NCI-H526 treated with DMSO at 0.1 percent for 48 hours (cell line): Measurements from ENCODE around the gene BABAM2.
"Not testable (repeated sequence)": the region's sequence is repeated elsewhere in the genome, so short reads cannot be mapped to it uniquely, and the experiment has no call there.

Experiments
- DNase-seq: peaks from one replicate; lab custom pipeline; 2025; lab: John Stamatoyannopoulos, UW

BABAM2 gene

DNA sequence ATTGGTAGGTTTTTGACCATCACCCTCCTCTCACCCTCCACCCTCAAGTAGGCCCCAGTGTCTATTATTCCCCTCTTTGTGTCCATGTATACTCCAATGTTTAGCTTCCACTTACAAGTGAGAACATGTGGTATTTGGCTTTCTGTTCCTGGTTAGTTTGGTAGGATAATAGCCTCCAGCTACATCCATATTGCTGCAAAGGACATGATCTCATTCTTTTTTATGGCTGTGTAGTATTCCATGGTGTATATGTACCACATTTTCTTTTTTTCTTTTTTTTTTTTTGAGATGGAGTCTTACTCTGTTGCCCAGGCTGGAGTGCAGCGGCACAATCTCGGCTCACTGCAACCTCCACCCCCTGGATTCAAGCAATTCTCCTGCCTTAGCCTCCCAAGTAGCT is 88.2 kb downstream of the BABAM2 start:
- not testable (repeated sequence) for DNase-seq

DNA sequence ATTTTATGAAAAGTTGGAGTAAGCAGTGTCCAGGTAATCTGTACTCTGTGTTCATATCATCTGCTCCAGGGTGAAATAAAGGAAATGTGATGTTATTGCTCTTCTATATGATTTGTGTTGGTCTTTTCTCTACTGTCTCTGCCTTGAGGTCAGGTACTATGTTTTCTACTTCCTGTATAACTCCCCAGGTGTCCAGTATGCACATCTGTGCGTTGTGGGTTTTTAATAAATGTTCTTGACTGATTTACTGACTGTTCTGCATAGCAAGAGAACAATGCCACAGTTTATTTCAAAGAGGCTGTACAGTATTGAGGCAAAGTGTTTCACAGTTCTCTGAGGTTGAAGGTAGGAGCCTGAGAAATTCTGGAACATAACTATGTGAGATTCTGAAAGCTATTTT is 89.7 kb downstream of the BABAM2 start:
- DNase-seq, result peak; percentile 2

DNA sequence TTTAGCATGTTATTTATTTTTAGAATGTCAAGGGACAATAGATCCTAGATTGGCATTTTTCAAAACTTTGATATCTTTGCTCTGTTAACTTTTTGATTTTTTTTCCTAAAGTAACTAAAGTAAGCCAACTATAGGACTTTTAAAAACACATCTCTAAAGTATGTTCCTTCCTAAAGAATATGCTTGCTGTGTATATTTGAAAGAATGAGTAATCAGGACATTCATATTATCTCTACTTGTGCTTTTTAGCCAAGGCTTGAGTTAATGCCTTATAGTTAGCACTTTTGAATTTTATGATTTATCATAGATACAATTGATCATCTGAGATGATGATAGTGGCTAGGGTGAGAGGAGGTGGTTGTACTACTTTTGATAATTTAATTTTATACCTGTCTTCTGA is 93.6 kb downstream of the BABAM2 start:
- DNase-seq, result no peak

DNA sequence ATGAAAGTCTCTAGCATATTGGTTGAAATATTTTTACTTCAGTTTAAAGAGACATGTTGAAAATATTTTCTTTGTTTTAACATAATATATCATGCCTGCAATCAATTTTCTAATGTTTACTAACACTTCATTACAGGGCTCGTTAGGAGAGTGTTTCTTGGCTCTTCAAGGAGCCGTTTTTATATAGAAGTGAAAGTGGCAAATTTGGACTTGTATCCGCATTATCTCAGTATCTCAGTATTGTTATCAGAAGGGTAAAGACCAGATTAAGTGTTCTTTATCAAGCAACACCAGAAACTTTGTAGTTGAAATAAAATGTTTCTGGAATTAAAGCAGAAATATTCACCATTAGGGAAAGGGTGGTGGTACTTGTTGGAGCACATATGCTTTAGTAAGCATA is 97.8 kb downstream of the BABAM2 start:
- no peak for DNase-seq

DNA sequence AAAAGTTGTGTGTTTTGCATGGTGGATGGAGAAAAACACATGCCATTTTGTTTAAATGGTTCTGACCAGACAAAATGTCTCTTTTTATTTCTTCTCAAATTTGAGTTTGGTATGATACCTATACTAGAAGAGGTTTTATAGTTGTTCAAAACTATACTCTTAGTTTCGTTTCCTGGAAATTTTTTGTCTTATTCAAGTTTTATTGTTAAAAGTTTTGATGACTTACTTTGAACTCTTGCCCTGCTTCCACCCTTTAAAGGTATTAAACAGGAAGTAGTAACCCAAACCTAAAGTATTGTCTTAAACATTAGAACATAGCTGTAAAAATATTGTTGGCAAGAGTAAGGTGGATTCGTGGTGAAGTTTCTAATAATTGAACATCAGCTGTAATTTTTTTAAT is 98.2 kb downstream of the BABAM2 start:
- no peak for DNase-seq

DNA sequence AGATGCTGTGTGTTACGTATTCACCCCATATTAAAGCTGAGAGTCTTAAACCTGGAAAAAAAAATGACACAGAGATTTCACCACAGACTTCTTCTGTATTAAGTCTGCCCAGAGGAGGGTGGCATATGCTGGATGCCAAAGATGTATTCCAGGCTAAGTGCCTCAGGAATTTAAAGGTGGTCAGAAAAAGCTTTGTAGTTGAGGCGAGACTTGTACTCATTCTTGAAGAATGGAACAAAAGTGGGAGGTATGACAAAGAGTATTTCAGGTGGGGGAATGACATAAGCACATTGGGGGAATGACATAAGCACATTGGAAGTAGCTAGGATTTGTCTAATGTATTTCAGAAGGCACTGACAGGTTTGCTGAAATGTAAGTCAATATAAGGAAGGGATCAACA is 98.6 kb downstream of the BABAM2 start:
- no peak for DNase-seq

DNA sequence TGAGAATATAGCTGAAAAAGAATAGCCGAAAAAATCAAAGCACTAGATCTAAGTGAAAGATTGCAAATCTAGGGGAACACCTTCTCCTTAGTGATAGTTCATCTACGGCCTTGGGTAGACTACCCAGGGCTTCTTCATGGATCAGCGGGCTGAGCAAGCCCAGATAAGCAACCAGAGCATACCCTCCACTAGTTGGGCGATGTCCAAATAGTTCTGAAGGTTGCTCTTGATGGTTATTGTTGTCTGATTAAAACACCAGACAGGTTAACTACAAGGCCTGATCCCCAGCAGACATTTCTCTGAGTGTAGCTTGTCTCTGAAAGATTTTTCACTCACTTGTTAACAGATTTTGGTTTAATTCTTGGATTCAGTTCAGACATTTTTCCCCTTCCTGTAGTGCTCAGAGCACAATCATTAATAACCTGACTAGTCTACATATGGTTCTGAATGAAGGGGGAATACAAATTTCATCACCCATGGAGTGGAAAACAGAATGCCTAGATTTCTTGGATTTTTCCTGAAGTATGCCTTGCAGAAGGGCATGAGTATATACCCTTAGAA is 99.6 kb downstream of the BABAM2 start:
- no peak for DNase-seq

DNA sequence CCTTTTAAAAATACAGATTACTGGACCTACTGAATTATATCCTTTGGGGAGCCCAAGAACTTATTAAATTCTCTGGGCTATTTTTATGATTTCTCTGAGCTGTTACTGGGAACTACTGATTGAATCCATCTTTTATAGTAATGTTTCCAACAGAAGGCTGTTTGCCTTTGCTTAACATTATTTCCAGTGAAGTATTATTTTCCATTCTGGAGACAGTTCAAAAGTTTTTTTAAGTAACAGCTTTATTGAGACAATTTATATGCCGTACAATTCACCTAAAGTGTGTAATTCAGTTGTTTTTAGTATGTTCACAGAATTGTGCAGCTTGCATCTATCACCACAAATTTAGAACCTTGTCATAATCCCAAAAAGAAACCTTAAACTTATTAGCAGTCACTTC is 100.6 kb downstream of the BABAM2 start:
- DNase-seq, result no peak

DNA sequence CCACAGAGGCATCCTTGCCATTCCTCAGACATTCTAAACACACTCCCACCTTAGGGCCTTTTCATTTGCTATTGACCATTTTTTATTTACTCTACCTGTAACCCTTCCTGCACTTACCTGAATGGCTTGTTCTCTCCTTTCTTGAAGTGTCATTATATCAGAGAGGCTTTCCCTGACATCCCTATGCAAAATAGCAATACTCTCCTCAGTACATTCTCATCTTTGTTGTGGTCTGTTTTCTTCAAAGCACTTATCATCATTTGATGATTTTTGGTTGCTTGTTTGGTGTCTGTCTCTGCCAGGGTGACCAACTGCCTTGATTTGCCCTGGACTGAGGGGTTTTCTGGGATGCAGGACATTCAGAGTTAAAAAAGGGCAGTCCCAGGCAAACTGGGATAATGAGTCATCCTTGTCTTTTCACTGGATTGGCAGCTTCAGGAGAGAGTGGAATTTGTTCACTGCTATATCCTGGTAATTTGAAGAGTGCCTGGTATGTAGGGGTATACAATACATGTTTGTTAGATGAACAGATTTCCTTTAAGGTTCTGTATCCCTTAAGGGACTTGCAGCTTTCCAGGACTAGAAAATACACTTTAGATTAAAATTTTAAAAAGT is 102.4 kb downstream of the BABAM2 start:
- DNase-seq, result no peak

DNA sequence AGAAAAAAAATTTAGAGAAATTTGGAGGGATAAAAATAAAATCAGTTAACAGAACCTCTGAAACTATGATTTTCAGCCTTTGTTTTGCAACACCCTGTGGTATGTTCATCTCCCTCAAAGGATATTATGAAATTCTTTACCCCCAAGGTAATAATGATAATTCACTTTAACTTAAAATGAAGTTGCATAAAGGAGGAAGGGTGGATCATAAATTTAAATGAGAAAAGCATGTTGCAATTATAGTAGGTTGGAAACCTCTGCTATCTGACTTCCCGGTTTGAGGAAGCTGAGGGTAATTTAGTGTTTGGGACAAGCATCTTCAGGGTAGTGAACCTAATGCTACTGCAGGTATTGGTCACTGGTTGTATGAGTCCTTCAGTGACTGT is 102.9 kb downstream of the BABAM2 start:
- DNase-seq, result no peak

DNA sequence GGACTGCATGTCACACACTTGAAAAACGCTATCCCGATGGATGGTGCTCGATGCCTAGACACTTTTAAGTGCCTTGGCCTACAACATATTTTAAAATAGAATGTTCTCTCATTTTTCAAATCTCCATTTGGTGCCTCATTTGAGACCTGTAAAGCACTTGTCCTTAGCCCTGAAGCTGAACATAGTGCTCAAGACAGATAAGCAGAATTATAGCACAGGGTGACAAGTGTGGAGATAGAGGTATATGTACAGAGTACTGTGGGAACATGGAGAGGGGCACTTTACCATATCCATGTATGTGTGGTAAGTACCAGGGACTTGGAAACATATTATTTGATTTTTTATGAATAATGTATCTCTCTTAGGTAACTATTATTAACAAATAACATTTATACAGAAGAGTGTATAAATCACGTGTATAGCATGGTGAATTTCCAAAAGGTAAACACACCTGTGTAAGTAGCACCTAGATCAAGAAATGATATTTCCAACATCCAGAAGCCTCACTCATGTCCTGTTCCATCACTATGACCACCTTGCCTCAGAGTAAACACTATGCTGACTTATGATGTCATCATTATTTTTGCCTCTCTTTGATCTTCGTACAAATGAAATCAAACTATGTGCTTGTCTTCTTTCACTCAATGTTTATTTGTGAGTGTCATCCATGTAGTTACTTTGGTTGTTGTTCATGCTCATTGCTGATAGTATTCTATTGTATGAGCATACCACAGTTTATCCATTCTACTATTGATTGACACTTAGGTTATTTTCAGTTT is 103.6 kb downstream of the BABAM2 start:
- DNase-seq, result no peak

DNA sequence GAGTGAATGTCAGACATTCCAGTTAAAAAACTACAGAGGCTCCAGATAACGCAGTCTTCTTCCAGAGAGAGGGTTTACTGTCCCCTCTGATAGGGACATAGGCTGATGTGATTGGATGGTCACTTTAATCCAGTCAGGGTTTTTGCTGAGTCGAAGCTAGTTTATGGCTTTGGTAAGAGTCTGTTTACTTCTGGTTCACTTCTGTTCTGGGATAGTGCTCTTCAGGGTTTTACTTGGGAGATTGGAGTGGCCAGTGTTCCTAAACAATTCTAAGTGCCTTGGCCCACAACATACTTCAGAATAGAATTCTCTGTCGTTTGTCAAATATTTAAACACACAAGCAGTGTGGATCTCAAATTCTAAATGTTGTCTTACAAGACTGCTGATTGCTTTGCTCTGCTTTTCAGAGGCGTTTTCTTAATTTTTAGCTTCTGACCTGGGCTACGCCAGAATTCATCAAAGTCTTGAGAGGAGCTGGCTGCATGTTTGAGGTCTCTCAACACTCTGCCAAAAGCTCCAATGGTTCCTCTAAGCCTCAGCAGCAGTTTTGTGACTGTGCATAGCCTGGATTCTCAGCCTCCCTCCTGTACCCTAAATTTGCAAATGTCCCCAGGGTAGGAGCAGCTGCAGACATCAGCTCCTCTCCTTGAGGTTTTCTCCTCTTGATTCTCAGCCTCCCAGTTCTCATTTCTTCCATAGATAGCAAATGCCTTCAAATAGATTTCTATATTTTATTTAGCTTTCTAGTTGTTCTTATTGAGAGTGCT is 105.8 kb downstream of the BABAM2 start:
- DNase-seq, result no peak

DNA sequence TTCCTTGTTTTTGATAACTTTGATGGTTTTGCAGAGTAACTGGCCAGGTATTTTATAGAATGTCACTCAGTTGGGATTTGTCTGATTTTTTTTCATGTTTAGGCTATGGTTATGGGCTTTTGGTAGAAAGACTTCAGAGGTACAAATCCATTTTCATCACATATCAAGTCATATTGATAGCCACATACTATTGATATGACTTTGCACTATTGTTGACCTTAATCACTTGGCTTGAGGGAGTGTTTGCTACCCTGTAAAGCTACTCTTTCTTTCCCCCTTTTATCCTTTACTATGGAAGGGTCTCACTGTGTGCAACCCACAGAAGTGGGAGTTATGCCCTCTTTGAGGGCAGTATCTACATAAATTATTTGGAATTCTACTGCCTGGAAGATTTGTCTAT is 109.8 kb downstream of the BABAM2 start:
- no peak for DNase-seq

DNA sequence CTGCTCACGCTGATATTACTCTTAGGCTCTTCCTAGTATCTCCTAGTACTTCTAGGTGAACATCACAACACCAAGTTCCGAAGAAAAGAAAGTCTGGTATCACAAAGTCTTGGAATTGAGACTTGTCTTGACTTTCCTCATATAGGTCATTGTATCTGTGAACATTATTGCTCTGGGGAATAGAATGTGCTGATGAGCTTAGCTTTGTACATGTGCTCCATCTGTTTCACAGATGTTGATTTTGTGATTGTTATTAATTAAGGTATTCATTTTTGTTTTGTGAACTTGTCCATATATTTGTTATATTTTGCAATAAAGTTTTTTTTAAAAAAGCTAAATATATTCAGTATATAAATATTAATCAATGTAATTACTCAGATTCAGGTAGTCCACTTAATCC is 111.7 kb downstream of the BABAM2 start:
- DNase-seq, result no peak

DNA sequence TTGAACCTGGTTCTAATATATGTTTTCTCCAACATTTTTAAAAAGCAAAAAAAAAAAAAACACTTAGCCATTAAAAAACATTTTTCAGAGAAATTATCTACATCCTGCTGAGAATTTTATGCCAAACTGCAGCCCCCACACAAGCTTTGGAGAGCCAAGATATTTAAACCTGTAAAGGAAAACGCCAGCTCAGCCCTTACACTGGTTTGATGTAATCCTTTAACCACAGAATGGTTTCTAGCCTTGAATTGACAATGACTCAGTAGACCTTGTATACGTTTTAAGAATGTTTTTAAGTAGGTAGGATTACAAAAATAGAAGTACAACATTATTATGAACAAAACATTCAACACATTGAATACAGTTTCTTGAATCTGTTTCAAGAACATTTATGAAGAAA is 113.6 kb downstream of the BABAM2 start:
- no peak for DNase-seq

DNA sequence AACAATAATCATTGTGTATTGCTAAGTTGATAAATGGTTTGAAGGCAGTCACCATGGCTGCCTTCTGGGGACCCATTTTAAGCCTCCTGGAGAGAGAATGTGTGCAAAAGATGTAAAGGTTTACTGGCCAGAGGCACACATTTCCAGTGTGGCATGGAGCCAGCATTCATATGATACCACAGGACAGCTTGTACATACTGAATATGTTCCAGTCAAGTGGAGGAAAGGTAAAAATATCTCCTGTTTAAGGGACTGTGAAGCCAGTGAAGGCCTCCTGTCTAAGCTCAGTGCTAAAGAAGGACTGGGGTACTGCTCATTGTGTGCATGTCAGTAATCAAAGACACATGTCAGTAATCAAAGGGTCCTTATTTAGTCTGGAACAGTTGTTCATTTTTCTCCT is 119.2 kb downstream of the BABAM2 start:
- no peak for DNase-seq

DNA sequence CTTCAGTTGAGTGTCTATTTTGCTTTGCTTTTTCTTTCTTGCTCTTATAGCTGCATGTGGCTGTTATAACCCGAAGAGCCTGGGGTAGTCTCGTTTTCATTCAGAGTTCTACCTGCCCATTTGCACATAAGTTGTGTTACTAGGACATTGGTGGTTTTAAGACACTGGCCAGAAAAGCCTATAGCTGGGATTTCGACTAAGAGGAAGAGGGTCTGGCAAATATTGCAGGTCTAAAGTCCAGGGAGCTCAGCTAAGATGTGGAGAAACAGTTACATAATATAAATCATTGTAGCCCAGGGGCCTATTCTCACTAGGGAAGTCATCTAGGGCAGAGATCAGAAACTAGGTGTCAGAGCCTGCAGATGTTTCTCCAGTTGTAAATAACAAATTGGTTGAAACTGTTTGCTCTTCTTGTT is 120.8 kb downstream of the BABAM2 start:
- DNase-seq, result no peak

DNA sequence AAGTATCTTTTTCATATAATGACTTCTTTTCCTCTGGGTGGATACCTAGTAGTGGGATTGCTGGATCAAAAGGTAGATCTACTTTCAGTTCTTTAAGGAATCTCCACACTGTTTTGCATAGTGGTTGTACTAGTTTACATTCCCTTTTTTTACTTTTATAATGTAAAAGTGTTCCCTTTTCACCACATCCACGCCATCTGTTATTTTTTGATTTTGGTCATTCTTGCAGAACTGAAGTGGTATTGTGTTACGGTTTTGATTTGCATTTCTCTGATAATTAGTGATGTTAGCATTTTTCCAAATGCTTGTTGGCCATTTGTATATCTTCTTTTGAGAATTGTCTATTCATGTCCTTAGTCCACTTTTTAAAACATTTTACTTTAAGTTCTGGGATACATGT is 127.9 kb downstream of the BABAM2 start:
- DNase-seq, result not testable (repeated sequence)

DNA sequence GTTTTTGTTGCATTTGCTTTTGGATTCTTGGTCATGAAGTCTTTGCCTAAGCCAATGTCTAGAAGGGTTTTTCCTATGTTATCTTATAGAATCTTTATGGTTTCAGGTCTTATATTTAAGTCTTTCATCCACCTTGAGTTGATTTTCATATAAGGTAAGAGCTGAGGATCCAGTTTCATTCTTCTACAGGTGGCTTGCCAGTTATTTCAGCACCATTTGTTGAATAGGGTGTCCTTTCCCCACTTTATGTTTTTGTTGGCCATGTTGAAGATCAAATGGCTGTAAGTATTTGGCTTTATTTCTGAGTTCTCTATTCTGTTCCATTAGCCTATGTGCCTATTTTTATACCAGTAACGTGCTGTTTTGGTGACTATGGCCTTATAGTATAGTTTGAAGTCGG is 129.0 kb downstream of the BABAM2 start:
- not testable (repeated sequence) for DNase-seq

DNA sequence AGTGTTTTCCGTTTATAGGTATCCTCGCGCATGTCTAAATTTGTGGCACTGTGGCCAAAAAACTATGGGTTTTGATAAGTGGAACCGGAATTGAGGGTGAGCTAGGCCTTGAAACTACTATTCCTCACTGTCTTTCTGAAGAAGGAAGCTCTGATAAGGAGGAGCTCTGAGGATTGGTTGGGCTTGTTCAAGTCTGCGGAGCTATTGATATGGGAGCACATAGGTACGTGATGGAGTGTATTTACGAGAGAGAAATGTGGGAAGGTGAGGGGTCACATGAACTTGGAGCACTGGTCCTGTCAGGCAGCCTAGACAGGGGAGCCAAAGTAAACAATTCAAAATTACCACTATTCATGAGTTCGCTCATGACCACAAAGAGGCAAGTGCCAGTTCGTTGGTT is 131.4 kb downstream of the BABAM2 start:
- no peak for DNase-seq

DNA sequence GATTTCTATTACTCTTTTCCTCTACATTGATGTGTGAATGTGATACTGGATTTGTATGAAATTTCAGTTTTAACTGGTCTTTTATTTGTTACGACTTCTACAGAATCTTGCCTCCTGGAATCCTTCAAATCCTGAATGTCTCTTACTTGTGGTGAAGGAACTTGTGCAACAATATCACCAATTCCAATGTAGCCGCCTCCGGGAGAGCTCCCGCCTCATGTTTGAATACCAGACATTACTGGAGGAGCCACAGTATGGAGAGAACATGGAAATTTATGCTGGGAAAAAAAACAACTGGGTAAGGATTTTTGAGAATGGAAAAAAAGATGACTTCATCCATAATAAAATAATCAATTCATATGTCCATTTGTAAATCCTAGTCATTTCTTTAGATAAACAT is 134.6 kb downstream of the BABAM2 start:
- DNase-seq, result no peak

DNA sequence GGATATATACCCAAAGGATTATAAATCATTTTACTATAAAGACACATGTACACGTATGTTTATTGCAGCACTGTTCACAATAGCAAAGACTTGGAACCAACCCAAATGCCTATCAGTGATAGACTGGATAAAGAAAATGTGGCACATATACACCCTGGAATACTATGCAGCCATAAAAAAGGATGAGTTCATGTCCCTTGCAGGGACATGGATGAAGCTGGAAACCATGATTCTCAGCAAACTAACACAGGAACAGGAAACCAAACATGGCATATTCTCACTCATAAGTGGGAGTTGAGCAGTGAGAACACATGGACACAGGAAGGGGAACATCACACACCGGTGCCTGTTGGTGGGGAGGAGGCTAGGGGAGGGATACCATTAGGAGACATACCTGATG is 135.7 kb downstream of the BABAM2 start:
- DNase-seq, result not testable (repeated sequence)

DNA sequence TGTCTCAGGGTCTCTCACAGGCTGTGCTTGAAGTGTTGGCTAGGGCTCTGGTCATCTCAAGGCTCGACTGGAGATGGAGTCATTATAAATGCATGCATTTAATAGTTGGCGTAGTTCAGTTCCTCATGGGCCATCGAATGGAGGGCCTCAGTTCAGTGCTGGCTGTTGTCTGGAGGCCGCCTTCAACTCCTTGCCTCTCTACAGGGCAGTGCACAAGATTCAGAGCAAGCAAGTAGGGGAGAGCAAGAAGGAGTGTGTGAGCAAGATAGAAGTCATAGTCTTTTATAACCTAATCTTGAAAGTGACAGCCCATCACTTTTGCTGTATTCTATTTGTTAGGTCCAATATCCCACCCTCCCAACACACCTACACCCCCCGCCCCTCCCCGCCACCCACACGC is 137.5 kb downstream of the BABAM2 start:
- DNase-seq, result no peak
